ENCODE data around the gene SMC3.

The SMC3 gene

DNA sequence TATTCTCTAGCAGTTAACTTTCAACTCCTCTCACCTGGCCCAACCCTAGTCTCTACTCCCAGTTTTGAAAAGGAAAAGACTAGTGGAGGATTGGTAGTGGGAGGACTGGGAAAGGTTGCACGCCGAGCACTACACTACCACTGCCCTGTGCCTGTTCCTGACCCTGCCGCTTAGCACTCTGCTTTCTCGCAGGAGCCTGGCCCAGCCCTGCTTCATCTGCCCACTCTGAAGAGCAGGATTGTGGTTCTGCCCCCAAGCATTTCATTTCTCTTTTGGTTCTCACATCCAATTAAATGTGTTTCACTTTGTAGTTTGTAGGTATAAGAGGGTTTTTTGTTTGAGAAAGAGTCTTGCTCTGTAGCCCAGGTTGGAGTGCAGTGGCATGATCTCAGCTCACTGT is 45.1 kb downstream of the SMC3 start:
- no peak overlapping the region for H3K4me3 ChIP-seq (ENCODE audit: control insufficient read depth, low read depth, low read length)
- no peak for DNase-seq (ENCODE audit: low read depth)
- TF ChIP-seq, protein P1, sequence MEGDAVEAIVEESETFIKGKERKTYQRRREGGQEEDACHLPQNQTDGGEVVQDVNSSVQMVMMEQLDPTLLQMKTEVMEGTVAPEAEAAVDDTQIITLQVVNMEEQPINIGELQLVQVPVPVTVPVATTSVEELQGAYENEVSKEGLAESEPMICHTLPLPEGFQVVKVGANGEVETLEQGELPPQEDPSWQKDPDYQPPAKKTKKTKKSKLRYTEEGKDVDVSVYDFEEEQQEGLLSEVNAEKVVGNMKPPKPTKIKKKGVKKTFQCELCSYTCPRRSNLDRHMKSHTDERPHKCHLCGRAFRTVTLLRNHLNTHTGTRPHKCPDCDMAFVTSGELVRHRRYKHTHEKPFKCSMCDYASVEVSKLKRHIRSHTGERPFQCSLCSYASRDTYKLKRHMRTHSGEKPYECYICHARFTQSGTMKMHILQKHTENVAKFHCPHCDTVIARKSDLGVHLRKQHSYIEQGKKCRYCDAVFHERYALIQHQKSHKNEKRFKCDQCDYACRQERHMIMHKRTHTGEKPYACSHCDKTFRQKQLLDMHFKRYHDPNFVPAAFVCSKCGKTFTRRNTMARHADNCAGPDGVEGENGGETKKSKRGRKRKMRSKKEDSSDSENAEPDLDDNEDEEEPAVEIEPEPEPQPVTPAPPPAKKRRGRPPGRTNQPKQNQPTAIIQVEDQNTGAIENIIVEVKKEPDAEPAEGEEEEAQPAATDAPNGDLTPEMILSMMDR (IDR thresholded peaks at IDR 0.05; ENCODE audit: control insufficient read depth, insufficient read depth, low read depth, low read length, missing control alignments) = no peak

DNA sequence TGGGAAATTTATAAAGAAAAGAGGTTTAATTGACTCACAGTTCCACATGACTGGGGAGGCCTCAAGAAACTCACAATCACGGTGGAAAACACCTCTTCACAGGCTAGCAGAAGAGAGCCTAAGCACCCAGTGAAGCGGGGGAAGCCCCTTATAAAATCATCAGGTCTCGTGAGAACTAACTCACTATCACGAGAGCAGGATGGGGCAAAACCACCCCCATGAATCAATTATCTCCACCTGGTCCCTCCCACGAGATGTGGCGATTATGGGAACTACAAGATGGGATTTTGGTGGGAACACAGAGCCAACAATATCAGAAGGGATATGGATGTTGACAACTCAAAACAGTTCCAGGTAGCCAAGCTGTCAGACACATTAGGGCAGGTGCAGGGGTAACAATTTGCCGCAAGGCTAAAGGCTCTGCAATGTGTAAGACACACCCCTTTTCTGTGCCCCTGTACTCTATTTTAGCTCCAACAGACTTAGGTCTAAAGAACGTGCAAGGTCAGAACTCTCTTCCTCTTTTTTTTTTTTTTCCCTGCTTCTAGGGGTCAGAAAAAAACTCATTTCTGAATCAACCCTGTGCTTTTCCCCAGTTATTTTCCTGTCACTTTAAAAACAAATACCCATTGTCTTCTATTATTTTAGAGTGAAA is 46.0 kb downstream of the SMC3 start:
- TF ChIP-seq, protein P1 (IDR thresholded peaks at IDR 0.05; ENCODE audit: control insufficient read depth, insufficient read depth, low read depth, low read length, missing control alignments) = no peak
- DNase-seq (ENCODE audit: low read depth) = no peak
- H3K4me3 ChIP-seq (ENCODE audit: control insufficient read depth, low read depth, low read length) = no peak overlapping the region

DNA sequence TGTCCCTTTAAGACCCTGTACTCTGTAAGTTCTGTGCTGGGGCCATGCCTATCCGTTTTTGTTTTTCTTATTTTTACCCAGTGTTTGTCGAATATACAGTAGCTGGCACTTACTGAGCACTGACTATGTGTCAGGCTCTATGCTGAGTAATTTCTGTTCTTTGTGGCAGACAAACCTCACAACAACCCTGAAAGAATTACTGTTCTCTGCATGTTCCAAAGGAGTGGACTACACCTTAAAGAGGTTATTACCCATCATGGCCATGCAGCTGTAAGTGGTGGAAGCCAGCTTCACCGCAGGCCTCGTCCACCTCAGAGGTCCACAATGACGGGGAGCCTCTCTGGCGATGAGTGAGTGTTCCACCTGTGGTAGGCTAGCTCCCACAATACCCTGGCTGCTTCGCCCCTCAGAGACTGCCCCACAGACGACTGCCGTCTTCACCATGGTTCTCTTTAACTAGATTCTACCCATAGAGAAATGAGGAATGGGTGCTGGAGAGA is 46.6 kb downstream of the SMC3 start:
- TF ChIP-seq, protein P1 (IDR thresholded peaks at IDR 0.05; ENCODE audit: control insufficient read depth, insufficient read depth, low read depth, low read length, missing control alignments) = no peak
- H3K4me3 ChIP-seq (ENCODE audit: control insufficient read depth, low read depth, low read length) = no peak overlapping the region
- no peak for DNase-seq (ENCODE audit: low read depth)

DNA sequence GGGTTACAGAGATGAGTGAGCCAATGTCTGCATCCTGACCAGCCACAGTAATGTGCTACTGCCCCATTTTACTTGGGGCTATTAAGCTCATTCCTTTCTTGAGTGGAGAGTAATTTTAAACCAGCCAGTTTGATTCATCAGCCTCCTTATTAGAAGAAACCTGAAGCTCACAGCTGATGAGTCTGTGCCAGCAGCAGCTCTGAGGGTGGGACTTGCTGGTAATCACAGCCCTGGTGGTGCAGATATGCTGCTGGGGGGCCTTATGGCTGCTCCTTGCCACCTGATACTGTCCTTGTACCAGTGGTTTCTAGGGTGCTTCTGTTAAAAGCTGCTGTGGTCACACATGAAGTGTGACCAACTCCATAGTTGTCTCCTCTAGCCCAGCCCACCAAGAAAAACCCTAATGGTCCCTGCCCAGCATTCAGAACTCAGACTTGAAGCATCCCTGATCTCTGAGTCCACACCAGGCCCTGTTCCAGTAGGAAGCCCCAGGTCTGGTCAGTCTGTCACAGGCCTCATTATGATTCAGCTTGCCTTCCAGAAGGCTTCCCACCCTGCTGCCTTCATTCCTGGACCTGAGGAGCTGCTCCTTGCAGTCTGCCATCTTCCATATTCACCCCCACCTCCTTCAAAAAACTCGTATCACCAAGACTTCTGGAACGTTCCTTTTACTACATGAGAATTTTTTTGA is 47.7 kb downstream of the SMC3 start:
- TF ChIP-seq, protein P1 (IDR thresholded peaks at IDR 0.05; ENCODE audit: control insufficient read depth, insufficient read depth, low read depth, low read length, missing control alignments) = no peak
- no peak for DNase-seq (ENCODE audit: low read depth)
- no peak overlapping the region for H3K4me3 ChIP-seq (ENCODE audit: control insufficient read depth, low read depth, low read length)

DNA sequence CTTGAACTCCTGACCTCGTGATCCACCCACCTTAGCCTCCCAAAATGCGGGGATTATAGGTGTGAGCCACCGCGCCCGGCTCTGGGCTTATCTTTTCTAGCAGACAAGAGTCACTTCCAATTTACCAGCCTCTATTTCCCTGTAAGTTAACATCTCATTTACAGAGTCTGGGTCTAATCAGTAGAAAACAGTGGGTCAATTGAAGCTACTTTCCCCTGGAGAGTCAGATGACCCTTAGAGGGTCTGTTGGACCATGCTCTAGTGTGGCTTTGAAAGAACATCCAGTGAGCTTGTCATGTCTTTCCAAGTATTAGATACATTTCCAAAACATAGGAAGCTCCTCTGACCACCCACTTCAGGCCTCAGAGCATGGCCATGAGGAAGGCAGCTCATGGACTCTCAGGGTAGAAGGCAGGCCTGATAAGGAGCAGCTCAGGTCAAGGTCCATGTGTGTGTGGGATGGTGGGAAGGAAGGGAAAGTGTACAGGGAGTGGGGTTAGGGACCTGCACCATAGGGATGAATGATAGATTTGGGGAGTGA is 49.1 kb downstream of the SMC3 start:
- H3K4me3 ChIP-seq (ENCODE audit: control insufficient read depth, low read depth, low read length) = no peak overlapping the region
- DNase-seq (ENCODE audit: low read depth) = no peak
- TF ChIP-seq, protein P1 (IDR thresholded peaks at IDR 0.05; ENCODE audit: control insufficient read depth, insufficient read depth, low read depth, low read length, missing control alignments) = no peak

DNA sequence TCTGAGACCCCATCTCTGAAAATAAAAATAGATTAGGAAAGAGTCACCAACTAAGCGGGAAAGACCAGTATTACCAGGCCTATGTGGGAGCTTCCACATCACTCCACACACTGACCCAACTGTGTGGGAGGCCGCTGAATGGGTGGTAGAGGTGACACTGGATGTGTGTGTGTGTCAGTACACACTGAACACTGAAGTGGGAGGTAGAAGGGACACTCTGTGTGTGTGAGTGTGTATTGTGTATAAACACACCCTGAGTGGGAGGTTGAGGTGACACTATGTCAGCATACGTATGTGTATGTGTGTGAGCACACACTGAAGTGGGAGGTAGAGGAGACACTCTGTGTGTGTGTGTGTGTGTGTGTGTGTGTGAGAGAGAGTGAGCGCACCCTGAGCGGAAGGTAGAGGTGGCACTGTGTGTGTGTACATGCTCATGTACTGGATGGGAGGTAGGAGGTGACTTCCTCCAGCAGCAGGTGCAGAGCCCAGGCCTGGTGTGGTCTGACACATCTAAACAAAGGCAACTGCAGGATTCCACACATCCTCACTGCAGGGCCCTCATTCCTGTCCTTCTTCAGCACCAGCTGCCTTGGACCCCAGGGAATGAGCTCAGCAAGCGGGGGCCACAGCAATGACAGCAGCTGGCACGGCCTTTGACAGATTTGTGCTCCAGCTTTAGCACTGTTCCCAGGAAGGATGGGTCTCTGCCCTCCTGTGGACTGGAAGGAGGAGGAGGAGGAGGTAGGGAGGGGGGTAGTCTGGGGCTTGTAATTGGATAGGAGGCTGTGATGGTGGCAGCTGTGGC is 50.1 kb downstream of the SMC3 start:
- DNase-seq (ENCODE audit: low read depth) = no peak
- TF ChIP-seq, protein P1 (IDR thresholded peaks at IDR 0.05; ENCODE audit: control insufficient read depth, insufficient read depth, low read depth, low read length, missing control alignments) = no peak
- no peak overlapping the region for H3K4me3 ChIP-seq (ENCODE audit: control insufficient read depth, low read depth, low read length)
